Thyroid gland (tissue), 4 donors: Measurements from ENCODE around the gene GFRA4.

Source experiments
- CTCF ChIP-seq, 6 experiments: fragments of 200-600 bp in 3 of 6; fragments of 450-650 bp in 3 of 6; sonication (generic) in 3 of 6; IDR thresholded peaks; one replicate each; pipeline ENCODE4 v1.5.1; 2016 to 2019; ENCODE audit warnings: antibody characterized with exemption in 6 of 6, mild to moderate bottlenecking in 2 of 6, inconsistent platforms in 1 of 6, moderate library complexity in 1 of 6
- POLR2A ChIP-seq, 2 donors: fragments of 450-650 bp; IDR thresholded peaks; one replicate each; pipeline ENCODE4 v1.6.1; 2017; ENCODE audit warnings: antibody characterized with exemption in 2 of 2, mild to moderate bottlenecking in 2 of 2, moderate library complexity in 1 of 2

DNA sequence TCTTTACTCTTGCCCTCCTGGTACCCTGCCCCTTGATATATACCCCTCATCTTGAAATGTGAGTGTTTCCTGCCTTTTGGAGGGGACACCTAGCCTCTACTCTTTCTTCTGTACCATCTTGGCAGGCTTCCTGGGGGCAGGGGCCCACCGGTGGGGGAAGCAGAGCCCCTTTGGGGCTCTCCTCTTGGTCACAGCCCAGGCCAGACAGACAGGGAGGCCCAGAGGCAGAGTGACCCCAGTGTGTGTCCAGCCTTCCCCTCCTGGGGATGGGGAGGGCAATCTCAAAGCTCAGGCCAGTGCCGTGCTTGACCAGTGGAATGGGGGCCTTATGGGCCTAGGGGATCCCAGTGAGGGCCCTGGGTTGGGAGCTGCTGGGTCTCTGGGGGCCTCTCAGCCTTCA, 15.0 kb upstream of the GFRA4 start:
- TF ChIP-seq POLR2A (IDR thresholded peaks at IDR 0.05) (no peak), CTCF (IDR thresholded peaks at IDR 0.05) (no peak)
